Immature natural killer cell (primary cell): ENCODE measurements around the gene TBC1D22A. TPM values are rescaled to one million over a fixed set of nuclear protein-coding genes. Genes with fewer than 3 reads are reported as not detected.

ENCODE experiments used
- DNase-seq, 3 donors: peaks; one replicate each; pipeline ENCODE4 v3.0.0; 2022; ENCODE audit warnings: mixed read lengths in 1 of 3
- H3K27ac Mint-ChIP-seq, 6 donors: one replicate each; pipeline ENCODE4 v1.8.0; 2020; ENCODE audit warnings: mixed read lengths in 6 of 6, mild to moderate bottlenecking in 5 of 6, inconsistent platforms in 4 of 6, moderate library complexity in 3 of 6
- H3K27me3 Mint-ChIP-seq, 3 donors: one replicate each; pipeline ENCODE4 v1.8.0; 2020 to 2021; ENCODE audit warnings: low read depth in 3 of 3, mild to moderate bottlenecking in 3 of 3, mixed read lengths in 3 of 3, moderate library complexity in 3 of 3, inconsistent platforms in 1 of 3
- H3K36me3 Mint-ChIP-seq, 3 donors: one replicate each; pipeline ENCODE4 v1.8.0; 2020; ENCODE audit warnings: mixed read lengths in 3 of 3, inconsistent platforms in 2 of 3, mild to moderate bottlenecking in 2 of 3
- H3K4me1 Mint-ChIP-seq, 2 donors: one replicate each; pipeline ENCODE4 v1.8.0; 2020; ENCODE audit warnings: inconsistent platforms in 2 of 2, mild to moderate bottlenecking in 2 of 2, mixed read lengths in 2 of 2, moderate library complexity in 1 of 2
- H3K4me3 Mint-ChIP-seq, 5 donors: one replicate each; pipeline ENCODE4 v1.8.0; 2020; ENCODE audit warnings: mild to moderate bottlenecking in 5 of 5, mixed read lengths in 5 of 5, inconsistent platforms in 3 of 5, moderate library complexity in 3 of 5
- H3K9me3 Mint-ChIP-seq, 6 donors: one replicate each; pipeline ENCODE4 v1.8.0; 2020; ENCODE audit warnings: mild to moderate bottlenecking in 6 of 6, mixed read lengths in 6 of 6, inconsistent platforms in 4 of 6, moderate library complexity in 3 of 6
- polyA plus RNA-seq, 3 donors: library from polyadenylated mRNA; unstranded; fragments of 300-500 nt; fragmentation: Illumina TruSeq; gene quantifications; one replicate each; pipeline ENCODE4 v1.2.3, GENCODE V29; 2021

Gene TBC1D22A
- polyA plus RNA-seq, 3 donors from 2014 or later = 20.6 to 28.0 (median 24.0) TPM

GRCh38 chr22:46843821-46844255 lies 81.4 kb downstream of the TBC1D22A start:
- DNase-seq = no peak
- Mint-ChIP-seq H3K4me3 (no peak overlapping the region), H3K36me3 (peaks cover 0 to 3% (median 0%) of the 10 kb centered on the region in 3 donors), H3K27ac (peak overlapping the region in 1 of 6 donors; percentile 55), H3K4me1 (peaks cover 42 to 81% of the 10 kb centered on the region in 2 donors), H3K9me3 (no peaks in the 10 kb centered on the region), H3K27me3 (peaks cover 0 to 2% (median 1%) of the 10 kb centered on the region in 3 donors)

GRCh38 chr22:46844606-46845210 lies 82.3 kb downstream of the TBC1D22A start:
- no peak overlapping the region for H3K4me3 Mint-ChIP-seq
- no peaks in the 10 kb centered on the region for H3K9me3 Mint-ChIP-seq
- H3K27ac Mint-ChIP-seq = peak overlapping the region in 1 of 6 donors; percentile 17
- peaks cover 0 to 4% (median 1%) of the 10 kb centered on the region in 3 donors for H3K27me3 Mint-ChIP-seq
- no peak for DNase-seq
- peaks cover 0 to 3% (median 2%) of the 10 kb centered on the region in 3 donors for H3K36me3 Mint-ChIP-seq
- peaks cover 46 to 88% of the 10 kb centered on the region in 2 donors for H3K4me1 Mint-ChIP-seq

GRCh38 chr22:46845296-46846149 lies 83.1 kb downstream of the TBC1D22A start:
- no peak for DNase-seq
- peaks cover 0 to 4% (median 1%) of the 10 kb centered on the region in 3 donors for H3K27me3 Mint-ChIP-seq
- H3K9me3 Mint-ChIP-seq = no peaks in the 10 kb centered on the region
- peaks cover 0 to 6% (median 3%) of the 10 kb centered on the region in 3 donors for H3K36me3 Mint-ChIP-seq
- peak overlapping the region in 3 of 6 donors; percentile 18 to 44 (median 37) for H3K27ac Mint-ChIP-seq
- H3K4me1 Mint-ChIP-seq = peaks cover 49 to 91% of the 10 kb centered on the region in 2 donors
- no peak overlapping the region for H3K4me3 Mint-ChIP-seq

- no peak overlapping the region for H3K4me3 Mint-ChIP-seq
- no peak for DNase-seq
- H3K4me1 Mint-ChIP-seq = peaks cover 54 to 89% of the 10 kb centered on the region in 2 donors
- peaks cover 0 to 10% (median 8%) of the 10 kb centered on the region in 3 donors for H3K36me3 Mint-ChIP-seq
- peak overlapping the region in 2 of 6 donors; percentile 37 to 60 for H3K27ac Mint-ChIP-seq
- peaks cover 0 to 4% (median 0%) of the 10 kb centered on the region in 3 donors for H3K27me3 Mint-ChIP-seq
- no peaks in the 10 kb centered on the region for H3K9me3 Mint-ChIP-seq
Measured at GRCh38 chr22:46846150-46846831, 83.8 kb downstream of the TBC1D22A start.

- H3K27ac Mint-ChIP-seq = peak overlapping the region in 1 of 6 donors; percentile 58
- peaks cover 0 to 10% (median 8%) of the 10 kb centered on the region in 3 donors for H3K36me3 Mint-ChIP-seq
- no peak for DNase-seq
- H3K4me1 Mint-ChIP-seq = peaks cover 51 to 93% of the 10 kb centered on the region in 2 donors
- H3K27me3 Mint-ChIP-seq = peaks cover 0 to 4% (median 0%) of the 10 kb centered on the region in 3 donors
- H3K4me3 Mint-ChIP-seq = no peak overlapping the region
- no peaks in the 10 kb centered on the region for H3K9me3 Mint-ChIP-seq
Measured at GRCh38 chr22:46846832-46847355, 84.4 kb downstream of the TBC1D22A start.

- Mint-ChIP-seq H3K27me3 (peaks cover 0 to 3% (median 2%) of the 10 kb centered on the region in 3 donors), H3K27ac (no peak overlapping the region), H3K4me1 (peaks cover 51 to 95% of the 10 kb centered on the region in 2 donors), H3K36me3 (peaks cover 0 to 15% (median 5%) of the 10 kb centered on the region in 3 donors), H3K9me3 (no peaks in the 10 kb centered on the region), H3K4me3 (no peak overlapping the region)
- DNase-seq = no peak
Measured at GRCh38 chr22:46848197-46848596, 85.7 kb downstream of the TBC1D22A start.

GRCh38 chr22:46849101-46849500 lies 86.7 kb downstream of the TBC1D22A start:
- Mint-ChIP-seq H3K9me3 (no peaks in the 10 kb centered on the region), H3K4me3 (no peak overlapping the region), H3K4me1 (peaks cover 48 to 95% of the 10 kb centered on the region in 2 donors), H3K27ac (peak overlapping the region in 1 of 6 donors; percentile 6), H3K27me3 (peaks cover 0 to 3% (median 2%) of the 10 kb centered on the region in 3 donors), H3K36me3 (peaks cover 0 to 15% (median 5%) of the 10 kb centered on the region in 3 donors)
- no peak for DNase-seq

GRCh38 chr22:46849951-46850350 lies 87.5 kb downstream of the TBC1D22A start:
- DNase-seq = no peak
- H3K4me3 Mint-ChIP-seq = no peak overlapping the region
- H3K27ac Mint-ChIP-seq = peak overlapping the region in 2 of 6 donors; percentile 3 to 37
- peaks cover 0 to 15% (median 5%) of the 10 kb centered on the region in 3 donors for H3K36me3 Mint-ChIP-seq
- H3K4me1 Mint-ChIP-seq = peaks cover 51 to 95% of the 10 kb centered on the region in 2 donors
- peaks cover 0 to 3% (median 2%) of the 10 kb centered on the region in 3 donors for H3K27me3 Mint-ChIP-seq
- H3K9me3 Mint-ChIP-seq = peaks cover 0 to 3% (median 0%) of the 10 kb centered on the region in 6 donors

GRCh38 chr22:46851311-46851710 lies 88.9 kb downstream of the TBC1D22A start:
- Mint-ChIP-seq H3K4me1 (peaks cover 47 to 94% of the 10 kb centered on the region in 2 donors), H3K36me3 (peaks cover 0 to 15% (median 5%) of the 10 kb centered on the region in 3 donors), H3K4me3 (no peak overlapping the region), H3K27ac (no peak overlapping the region), H3K27me3 (peaks cover 0 to 3% (median 2%) of the 10 kb centered on the region in 3 donors), H3K9me3 (peaks cover 0 to 3% (median 0%) of the 10 kb centered on the region in 6 donors)
- no peak for DNase-seq

GRCh38 chr22:46851941-46852340 lies 89.5 kb downstream of the TBC1D22A start:
- peaks cover 0 to 3% (median 2%) of the 10 kb centered on the region in 3 donors for H3K27me3 Mint-ChIP-seq
- H3K27ac Mint-ChIP-seq = peak overlapping the region in 2 of 6 donors; percentile 15 to 45
- peaks cover 0 to 3% (median 0%) of the 10 kb centered on the region in 6 donors for H3K9me3 Mint-ChIP-seq
- H3K4me3 Mint-ChIP-seq = no peak overlapping the region
- no peak for DNase-seq
- peaks cover 0 to 15% (median 5%) of the 10 kb centered on the region in 3 donors for H3K36me3 Mint-ChIP-seq
- peaks cover 42 to 92% of the 10 kb centered on the region in 2 donors for H3K4me1 Mint-ChIP-seq

- peaks cover 0 to 15% (median 5%) of the 10 kb centered on the region in 3 donors for H3K36me3 Mint-ChIP-seq
- H3K4me3 Mint-ChIP-seq = no peak overlapping the region
- H3K27me3 Mint-ChIP-seq = peaks cover 0 to 3% (median 2%) of the 10 kb centered on the region in 3 donors
- DNase-seq = no peak
- H3K4me1 Mint-ChIP-seq = peaks cover 34 to 92% of the 10 kb centered on the region in 2 donors
- H3K9me3 Mint-ChIP-seq = peaks cover 0 to 3% (median 0%) of the 10 kb centered on the region in 6 donors
- H3K27ac Mint-ChIP-seq = peak overlapping the region in 1 of 6 donors; percentile 68
Measured at GRCh38 chr22:46852771-46853170, 90.3 kb downstream of the TBC1D22A start.

GRCh38 chr22:46853191-46853590 lies 90.7 kb downstream of the TBC1D22A start:
- Mint-ChIP-seq H3K9me3 (peaks cover 0 to 3% (median 0%) of the 10 kb centered on the region in 6 donors), H3K36me3 (peaks cover 0 to 15% (median 5%) of the 10 kb centered on the region in 3 donors), H3K27ac (no peak overlapping the region)

More at GRCh38 chr22:46853191-46853590, 90.7 kb downstream of the TBC1D22A start:
- DNase-seq = no peak
- peaks cover 0 to 3% (median 2%) of the 10 kb centered on the region in 3 donors for H3K27me3 Mint-ChIP-seq
- H3K4me3 Mint-ChIP-seq = no peak overlapping the region
- H3K4me1 Mint-ChIP-seq = peaks cover 35 to 88% of the 10 kb centered on the region in 2 donors
